GM12874 (cell line): ENCODE data around the gene IL16.

Source experiments
- TF ChIP-seq, protein P1 (sequence below): IDR thresholded peaks from 2 replicates; pipeline ENCODE4 v1.5.1; 2011; ENCODE audit warnings: low read depth, mild to moderate bottlenecking, control low read depth, low read length, moderate library complexity; ENCODE audit not compliant: insufficient read depth

IL16 gene

DNA sequence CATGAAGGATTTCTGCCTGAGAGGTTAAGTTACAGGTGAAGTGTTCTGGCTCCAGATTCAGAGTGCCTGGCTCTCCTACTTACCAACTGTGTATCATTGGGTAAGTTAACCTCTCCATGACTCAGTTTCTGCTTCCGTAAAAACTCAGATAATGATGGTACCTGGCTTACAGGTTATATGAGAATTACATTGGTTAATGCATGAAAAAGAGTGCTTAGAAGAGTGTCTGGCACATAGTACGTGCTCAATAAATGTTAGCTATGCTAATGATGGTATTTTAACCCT lies 38.8 kb upstream of the IL16 start:
- TF ChIP-seq, protein P1, sequence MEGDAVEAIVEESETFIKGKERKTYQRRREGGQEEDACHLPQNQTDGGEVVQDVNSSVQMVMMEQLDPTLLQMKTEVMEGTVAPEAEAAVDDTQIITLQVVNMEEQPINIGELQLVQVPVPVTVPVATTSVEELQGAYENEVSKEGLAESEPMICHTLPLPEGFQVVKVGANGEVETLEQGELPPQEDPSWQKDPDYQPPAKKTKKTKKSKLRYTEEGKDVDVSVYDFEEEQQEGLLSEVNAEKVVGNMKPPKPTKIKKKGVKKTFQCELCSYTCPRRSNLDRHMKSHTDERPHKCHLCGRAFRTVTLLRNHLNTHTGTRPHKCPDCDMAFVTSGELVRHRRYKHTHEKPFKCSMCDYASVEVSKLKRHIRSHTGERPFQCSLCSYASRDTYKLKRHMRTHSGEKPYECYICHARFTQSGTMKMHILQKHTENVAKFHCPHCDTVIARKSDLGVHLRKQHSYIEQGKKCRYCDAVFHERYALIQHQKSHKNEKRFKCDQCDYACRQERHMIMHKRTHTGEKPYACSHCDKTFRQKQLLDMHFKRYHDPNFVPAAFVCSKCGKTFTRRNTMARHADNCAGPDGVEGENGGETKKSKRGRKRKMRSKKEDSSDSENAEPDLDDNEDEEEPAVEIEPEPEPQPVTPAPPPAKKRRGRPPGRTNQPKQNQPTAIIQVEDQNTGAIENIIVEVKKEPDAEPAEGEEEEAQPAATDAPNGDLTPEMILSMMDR: no peak

DNA sequence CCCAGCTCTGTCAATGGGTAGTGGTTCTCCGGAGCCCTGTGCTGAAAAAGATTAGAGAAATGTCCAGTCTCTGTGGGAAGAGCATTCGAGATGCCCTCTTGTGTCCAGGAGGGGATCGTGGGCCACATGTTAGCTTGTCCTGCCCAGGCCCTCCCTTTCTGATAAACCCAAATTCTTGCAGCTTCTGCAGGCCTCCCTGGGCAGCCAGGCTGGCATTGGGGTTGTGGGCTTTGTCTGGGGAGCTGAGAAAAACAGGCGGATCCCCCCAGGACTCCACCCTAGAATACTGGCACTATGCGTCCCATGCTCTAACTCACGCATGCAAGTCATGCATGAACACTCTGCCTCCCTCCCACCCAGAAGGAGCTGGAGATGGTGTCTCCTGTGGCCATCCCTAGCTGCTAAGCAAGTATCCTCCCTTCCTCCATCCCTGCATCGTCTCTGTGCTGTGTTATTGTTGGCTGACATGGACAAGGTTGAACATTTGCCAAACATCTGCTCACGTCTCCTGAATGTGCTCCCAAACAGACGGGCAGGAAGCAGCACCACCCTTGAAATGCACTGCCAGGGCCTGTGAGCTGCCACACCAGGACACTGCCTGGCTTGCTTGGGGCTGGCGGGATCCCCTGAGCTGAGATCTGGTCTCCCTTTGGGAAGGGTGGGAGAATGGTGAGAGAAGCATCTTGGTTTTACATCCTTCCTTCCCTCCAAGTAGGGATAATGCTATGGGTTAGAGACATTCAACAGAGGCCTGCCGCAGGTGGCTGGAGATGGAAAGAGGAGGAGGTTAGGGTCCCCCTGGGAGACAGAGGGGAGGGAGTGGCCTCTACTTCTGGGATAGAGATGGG lies 36.1 kb upstream of the IL16 start:
- TF ChIP-seq, protein P1: no peak

DNA sequence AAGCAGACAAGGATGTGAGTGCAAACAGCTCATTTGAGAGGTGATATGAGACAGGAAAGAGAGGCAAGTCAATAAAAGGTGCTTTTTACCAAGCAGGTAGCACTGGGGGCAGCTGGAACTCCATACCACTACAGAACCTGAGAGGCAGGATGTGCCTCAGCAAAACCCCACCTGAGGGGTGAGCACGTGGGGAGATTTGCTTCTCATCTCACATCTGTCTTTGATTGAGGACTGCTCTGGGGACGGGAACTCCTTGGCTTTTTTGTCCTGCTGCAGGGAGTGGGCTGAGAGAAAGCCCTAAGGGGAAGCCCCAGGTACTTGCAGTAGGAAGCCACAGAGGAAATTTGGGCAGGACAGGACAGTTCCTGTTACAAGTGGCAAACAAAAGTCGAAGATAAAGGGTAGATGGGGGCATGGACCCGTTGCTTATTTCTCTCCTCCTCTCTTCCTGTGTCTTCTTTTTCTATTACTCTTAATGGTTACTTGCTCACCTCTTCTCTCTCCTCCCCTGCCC lies 35.5 kb upstream of the IL16 start:
- TF ChIP-seq, protein P1: no peak

DNA sequence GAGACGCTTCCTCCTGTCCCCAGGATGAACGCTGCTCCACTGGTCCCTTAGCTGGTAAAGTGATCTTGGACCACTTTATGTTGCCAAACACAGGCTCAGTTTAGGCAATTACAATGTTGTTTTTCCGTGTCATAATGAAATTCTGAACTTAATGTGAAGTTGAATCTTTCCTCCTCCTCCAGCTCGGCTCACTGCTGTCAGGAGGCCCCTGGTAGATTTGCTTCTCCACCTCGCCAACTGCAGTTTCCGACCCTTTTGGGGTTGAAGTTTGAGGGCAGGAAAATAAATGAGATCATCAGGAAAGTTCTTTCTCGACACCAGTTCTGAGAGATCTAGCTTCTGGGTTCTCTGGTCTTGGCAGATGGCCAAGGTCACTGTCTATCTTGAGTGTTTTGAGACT lies 34.8 kb upstream of the IL16 start:
- TF ChIP-seq, protein P1: no peak

DNA sequence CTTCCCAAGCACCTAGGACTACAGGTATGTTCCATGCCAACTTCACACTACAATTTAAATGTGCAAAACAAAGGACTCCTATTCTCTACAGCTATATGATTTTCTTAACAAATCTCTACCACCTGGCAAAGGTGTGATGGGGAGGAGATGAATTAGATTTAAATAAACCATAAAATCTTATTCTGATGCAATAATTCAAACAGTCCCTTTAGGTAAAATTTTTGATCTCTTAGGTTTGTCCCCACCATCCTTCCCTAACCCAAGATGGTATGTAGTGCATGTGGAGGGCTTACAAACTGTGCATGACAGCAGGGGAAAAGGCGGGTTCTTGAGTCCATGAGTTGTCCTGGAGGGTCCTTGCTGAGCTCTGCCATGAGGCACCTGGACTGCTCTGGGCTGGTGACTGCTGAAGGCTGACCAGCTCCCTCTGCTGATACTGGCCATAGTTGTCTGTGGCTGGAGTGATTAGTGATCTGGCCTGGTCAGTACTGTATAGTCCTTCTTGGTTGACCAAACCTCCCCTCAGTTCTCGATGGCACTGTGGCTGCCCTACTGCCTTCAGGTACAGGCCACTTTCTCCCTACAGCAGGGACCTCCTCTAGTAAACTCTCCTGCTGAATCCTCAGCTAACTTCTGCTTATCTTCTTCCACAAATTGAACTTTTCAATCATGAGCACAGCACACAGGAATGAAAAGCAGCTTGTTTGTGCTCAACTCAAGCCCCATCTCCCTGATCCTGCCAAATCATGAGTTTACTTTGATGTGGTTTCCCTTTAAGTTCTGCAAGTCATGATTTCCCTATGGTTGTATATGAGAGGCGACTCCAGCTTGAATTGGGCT lies 32.5 kb upstream of the IL16 start:
- TF ChIP-seq, protein P1: no peak

DNA sequence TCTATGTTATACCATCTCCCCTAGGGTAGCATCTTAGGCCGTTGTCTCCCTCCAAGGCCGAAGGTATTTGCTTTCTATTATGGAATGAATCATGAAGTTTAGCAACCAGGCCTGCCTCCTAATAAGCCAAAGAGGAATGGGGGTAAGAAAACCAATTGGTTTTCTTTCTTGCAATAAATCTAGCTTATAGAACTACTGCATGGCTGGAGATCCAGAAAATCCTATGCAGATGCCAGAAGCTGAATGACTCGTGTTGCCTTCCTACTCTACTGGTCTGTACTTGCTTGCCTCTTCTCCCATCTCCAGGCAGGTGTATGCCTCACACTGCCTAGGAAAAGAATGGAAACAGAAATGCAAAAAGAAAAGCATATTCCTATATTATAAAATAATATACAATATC lies 31.1 kb upstream of the IL16 start:
- TF ChIP-seq, protein P1: no peak

DNA sequence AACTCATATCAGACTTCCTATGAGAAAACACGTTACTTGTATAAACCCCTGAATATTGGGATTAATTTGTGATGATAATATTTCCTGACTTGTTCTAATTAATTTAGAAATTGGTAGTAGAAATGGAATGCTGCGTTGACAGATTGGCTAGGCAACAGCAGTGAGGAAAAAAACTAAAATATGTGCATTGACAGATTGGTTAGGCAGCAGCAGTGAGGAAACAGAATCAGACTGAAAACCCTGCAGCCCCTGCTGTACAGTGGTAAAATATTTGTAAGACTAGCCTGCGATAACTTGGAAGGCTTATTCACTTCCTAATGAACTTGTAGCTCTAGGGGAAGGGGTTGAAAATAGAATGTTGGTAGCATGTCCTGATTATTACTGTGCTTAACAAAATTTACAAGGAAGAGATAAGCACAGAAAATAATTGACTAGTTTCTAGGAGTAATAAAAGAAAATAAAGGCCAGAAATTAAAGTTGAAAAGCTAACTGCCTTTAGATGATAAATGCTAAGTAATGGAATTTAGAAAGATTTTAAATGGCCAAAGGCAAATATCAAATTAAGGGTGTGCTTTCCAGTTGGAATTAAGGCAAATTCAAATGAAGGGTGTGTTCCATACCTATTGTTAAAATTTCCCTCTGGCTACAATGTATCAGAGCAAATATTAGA lies 29.9 kb upstream of the IL16 start:
- TF ChIP-seq, protein P1: no peak
